Activated CD4-positive, alpha-beta T cell treated with anti-CD3 and anti-CD28 coated beads, Interleukin-2, Interleukin-6, amounts not matched to agents 100 ng/mL and 50 ng/mL, durations not matched to agents 16 hours and 8 hours (primary cell): Measurements from ENCODE around the gene JMJD1C.
A peak's percentile ranks its signal among the peaks of the same experiment; 100 is the strongest.
"Not testable (repeated sequence)": the region's sequence is repeated elsewhere in the genome, so short reads cannot be mapped to it uniquely, and the experiment has no call there.

ENCODE experiments used
- DNase-seq: peaks from one replicate; pipeline ENCODE4 v3.0.0-alpha.2; 2020

The JMJD1C gene

GRCh38 chr10:63396133-63396761 lies 69.5 kb downstream of the JMJD1C start:
- DNase-seq: no peak

- no peak for DNase-seq
Measured at GRCh38 chr10:63393050-63393449, 72.7 kb downstream of the JMJD1C start.

- DNase-seq: no peak
Measured at GRCh38 chr10:63392224-63392623, 73.6 kb downstream of the JMJD1C start.

- DNase-seq: no peak
Measured at GRCh38 chr10:63391812-63392211, 74.0 kb downstream of the JMJD1C start.

DNA sequence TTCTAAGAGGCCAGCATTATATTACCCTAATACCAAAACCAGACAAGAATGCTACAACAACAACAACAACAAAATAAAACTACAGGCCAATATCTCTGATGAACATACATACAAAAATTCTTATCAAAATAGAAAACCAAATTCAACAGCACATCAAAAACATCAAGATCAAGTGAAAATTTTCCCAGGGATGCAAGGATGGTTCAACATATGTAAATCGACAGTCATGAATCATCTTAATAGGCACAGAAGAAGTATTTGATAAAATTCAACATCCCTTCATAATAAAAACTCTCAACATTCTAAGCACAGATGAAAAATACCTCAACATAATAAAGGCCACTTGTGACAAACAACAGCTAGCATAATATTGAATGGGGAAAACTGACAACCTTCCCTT lies 75.3 kb downstream of the JMJD1C start:
- no peak for DNase-seq

DNA sequence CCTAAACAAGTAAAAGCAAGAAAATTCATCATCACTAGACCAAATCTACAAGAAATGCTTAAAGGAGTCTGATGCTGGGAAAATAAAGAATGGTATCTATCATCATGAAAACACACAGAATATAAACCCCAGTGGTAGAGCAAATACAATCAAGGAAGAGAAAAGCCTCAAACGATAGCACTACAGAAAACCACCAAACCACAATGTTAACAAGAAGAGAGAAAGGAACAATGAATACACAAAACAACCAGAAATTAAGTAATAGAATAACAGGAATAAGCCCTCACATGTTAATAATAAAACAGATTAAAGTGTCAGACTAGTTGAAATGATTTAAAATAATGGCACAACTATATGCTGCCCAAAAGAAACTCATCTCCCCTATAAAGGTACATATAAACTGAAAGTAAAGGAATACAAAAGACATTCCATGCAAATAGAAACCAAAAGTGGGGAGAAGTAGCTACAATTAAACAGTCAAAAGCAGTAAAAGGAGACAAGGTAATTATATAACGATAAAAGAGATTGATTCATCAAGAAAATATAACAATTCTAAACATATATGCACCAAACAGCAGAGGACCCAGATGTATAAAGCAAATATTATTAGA lies 77.3 kb downstream of the JMJD1C start:
- peak; percentile 23 for DNase-seq

DNA sequence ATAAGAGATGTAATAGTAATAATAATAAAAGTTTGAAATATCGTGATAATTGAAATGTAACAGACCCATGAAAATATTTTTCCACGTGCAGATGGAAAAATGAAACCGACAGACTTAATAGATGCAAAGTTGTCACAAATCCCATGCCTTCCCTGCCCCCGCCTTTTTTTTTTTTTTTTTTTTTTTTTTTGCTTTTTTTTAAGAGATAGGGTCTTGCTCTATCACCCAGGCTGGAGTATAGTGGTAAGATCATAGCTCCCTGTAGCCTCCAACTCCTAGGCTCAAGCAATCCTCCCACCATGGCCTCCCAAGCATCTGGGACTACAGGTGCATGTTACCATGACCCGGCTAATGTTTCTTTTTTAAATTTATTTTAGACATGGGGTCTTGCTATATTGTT lies 80.5 kb downstream of the JMJD1C start:
- no peak for DNase-seq

DNA sequence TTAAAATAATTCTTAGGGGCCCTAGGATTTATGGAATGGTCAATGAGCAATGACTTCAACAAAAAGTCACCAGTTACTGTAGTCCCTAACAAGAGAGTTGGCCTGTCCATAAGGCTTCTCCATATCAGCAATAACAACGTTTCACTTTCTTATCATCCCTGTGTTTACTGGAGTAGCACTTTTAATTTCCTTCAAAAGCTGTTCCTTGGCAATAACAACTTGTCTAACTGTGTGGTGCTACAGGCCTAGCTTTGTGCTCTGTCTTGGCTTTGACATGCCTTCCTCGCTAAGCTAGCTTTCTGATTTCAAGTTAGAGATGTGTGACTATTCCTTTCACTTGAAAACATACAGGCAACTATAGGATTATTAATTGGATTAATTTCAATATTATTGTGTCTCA lies 81.1 kb downstream of the JMJD1C start:
- DNase-seq: no peak

GRCh38 chr10:63384001-63384400 lies 81.8 kb downstream of the JMJD1C start:
- DNase-seq: no peak

DNA sequence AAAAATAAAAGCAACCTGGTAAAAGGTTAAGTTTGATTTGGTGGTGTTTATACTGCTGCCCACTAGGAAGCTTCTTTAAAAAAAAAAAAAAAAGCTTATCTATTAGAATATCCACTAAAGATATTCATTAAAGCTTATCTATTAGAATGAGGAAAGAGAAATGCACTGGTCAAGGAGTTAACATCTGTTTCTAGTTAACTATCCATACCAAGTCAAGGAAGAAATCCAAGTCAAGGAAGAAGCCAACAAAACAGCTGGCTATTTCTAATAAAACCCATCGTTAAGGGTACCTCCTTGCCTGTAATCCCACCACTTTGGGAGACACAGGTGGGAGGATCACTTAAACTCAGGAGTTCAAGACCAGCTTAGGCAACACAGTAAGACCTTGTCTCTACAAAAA lies 82.6 kb downstream of the JMJD1C start:
- DNase-seq: no peak

GRCh38 chr10:63382066-63382465 lies 83.7 kb downstream of the JMJD1C start:
- no peak for DNase-seq

GRCh38 chr10:63377305-63377661 lies 88.5 kb downstream of the JMJD1C start:
- DNase-seq: not testable (repeated sequence)

GRCh38 chr10:63376560-63377304 lies 89.0 kb downstream of the JMJD1C start:
- no peak for DNase-seq

GRCh38 chr10:63375859-63376258 lies 89.9 kb downstream of the JMJD1C start:
- no peak for DNase-seq

GRCh38 chr10:63375458-63375857 lies 90.3 kb downstream of the JMJD1C start:
- DNase-seq: no peak

GRCh38 chr10:63374991-63375390 lies 90.8 kb downstream of the JMJD1C start:
- no peak for DNase-seq

DNA sequence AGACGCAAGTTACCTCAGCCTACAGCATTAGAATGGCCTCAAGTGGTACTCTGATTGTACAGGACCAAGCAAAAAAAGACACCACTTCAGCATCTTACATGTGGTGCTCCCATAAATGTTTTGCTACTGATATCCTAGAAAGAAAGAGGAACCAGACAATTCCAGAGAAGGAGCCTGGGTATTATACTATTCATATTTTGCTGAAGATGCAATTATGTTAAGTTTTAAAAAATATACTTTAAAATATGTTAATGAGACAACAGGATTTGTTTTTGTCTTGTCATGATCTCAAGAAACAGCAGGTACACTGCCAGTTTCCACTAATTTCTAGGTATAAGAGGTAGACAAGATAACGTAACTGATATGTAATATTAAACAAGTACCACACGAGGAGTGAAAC lies 92.6 kb downstream of the JMJD1C start:
- DNase-seq: no peak

- no peak for DNase-seq
Measured at GRCh38 chr10:63369711-63370110, 96.1 kb downstream of the JMJD1C start.

DNA sequence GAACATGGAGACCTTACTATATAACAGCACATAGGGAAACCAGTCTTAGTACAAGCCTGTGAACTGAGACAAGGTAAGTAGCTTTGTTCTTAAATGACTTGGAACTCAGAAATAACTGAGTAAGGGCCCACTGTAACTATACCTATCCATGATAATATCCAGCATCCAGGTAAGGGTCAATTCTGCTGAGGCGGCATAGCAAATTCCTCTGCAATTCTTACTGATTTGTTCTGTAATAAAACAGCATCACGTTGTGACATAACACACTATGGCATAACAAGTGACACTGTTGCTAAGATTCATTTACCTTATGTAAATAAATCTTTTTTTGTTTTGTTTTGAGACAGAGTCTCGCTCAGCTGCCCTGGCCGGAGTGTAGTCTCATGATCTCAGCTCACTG lies 97.4 kb downstream of the JMJD1C start:
- no peak for DNase-seq

- no peak for DNase-seq
Measured at GRCh38 chr10:63366933-63367332, 98.8 kb downstream of the JMJD1C start.

DNA sequence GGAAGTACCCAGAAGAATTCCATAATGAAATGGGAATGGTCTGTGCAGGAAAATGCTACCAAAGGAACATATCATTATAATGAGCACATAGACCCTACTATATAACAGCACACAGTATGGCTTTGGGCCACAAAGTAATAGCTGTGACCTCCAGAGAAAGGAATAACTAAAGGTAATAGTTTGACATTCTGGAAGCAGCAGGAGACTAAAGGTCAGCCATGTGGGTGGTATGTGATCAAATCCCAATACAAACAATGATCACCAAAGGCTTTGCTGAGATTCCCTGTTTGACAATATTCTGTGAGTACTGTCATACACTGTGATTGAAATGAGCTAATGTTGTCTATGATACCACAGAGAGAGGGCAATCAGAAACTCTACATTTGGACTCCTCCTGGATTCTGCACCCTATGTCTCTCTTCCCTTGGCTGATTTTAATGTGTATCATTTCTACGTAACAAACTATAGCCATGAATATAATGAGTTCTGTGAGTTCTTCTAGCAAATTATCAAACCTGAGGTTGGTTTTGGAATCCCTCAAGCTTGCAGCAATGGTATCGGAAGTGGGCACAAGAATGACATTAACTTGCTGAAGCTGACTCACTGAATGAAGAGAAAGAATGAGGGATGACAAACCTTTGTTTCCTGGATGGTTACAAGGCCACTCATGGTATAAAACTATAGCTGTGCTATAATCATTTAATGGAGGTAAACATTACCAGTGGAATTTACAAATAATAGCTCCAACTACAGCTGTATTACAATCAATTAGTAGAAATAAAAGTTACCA lies 99.6 kb downstream of the JMJD1C start:
- no peak for DNase-seq

- no peak for DNase-seq
Measured at GRCh38 chr10:63364918-63365317, 100.9 kb downstream of the JMJD1C start.

- no peak for DNase-seq
Measured at GRCh38 chr10:63363951-63364350, 101.8 kb downstream of the JMJD1C start.

- no peak for DNase-seq
Measured at GRCh38 chr10:63355682-63356081, 110.1 kb downstream of the JMJD1C start.
